Measurements from ENCODE around the gene MAN1A2.

Gene MAN1A2

GRCh38 chr1:117389779-117390178 is 22.5 kb downstream of the MAN1A2 start:
- DNase-seq (ENCODE audit: low spot score in 2 of 2) = no peak
- H3K36me3 Mint-ChIP-seq (ENCODE audit: insufficient read depth) = no peaks in the 10 kb centered on the region
- H3K27me3 Mint-ChIP-seq = no peaks in the 10 kb centered on the region
- no peak overlapping the region for H3K4me3 Mint-ChIP-seq
- H3K4me1 Mint-ChIP-seq = peaks cover 63% of the 10 kb centered on the region
- no peak overlapping the region for H3K27ac Mint-ChIP-seq (ENCODE audit: low read depth)
- ATAC-seq (replicated peaks; ENCODE audit: extremely low read depth, poor library complexity, severe bottlenecking) = no peak
- H3K9me3 Mint-ChIP-seq = no peaks in the 10 kb centered on the region

GRCh38 chr1:117392771-117393170 is 25.5 kb downstream of the MAN1A2 start:
- Mint-ChIP-seq H3K4me1 (peaks cover 45% of the 10 kb centered on the region), H3K27ac (ENCODE audit: low read depth) (no peak overlapping the region)
- ATAC-seq (replicated peaks; ENCODE audit: extremely low read depth, poor library complexity, severe bottlenecking) = no peak

GRCh38 chr1:117396074-117396473 is 28.8 kb downstream of the MAN1A2 start:
- no peak for DNase-seq (ENCODE audit: low spot score in 2 of 2)

More at GRCh38 chr1:117392771-117393170, 25.5 kb downstream of the MAN1A2 start:
- DNase-seq (ENCODE audit: low spot score in 2 of 2) = no peak
- H3K36me3 Mint-ChIP-seq (ENCODE audit: insufficient read depth) = no peaks in the 10 kb centered on the region
- H3K27me3 Mint-ChIP-seq = no peaks in the 10 kb centered on the region
- H3K9me3 Mint-ChIP-seq = no peaks in the 10 kb centered on the region
- no peak overlapping the region for H3K4me3 Mint-ChIP-seq

GRCh38 chr1:117396636-117397035 is 29.4 kb downstream of the MAN1A2 start:
- Mint-ChIP-seq H3K27ac (ENCODE audit: low read depth) (no peak overlapping the region), H3K4me3 (no peak overlapping the region), H3K27me3 (no peaks in the 10 kb centered on the region), H3K4me1 (peaks cover 65% of the 10 kb centered on the region), H3K36me3 (ENCODE audit: insufficient read depth) (no peaks in the 10 kb centered on the region), H3K9me3 (no peaks in the 10 kb centered on the region)
- DNase-seq (ENCODE audit: low spot score in 2 of 2) = no peak
- ATAC-seq (replicated peaks; ENCODE audit: extremely low read depth, poor library complexity, severe bottlenecking) = no peak

More at GRCh38 chr1:117396074-117396473, 28.8 kb downstream of the MAN1A2 start:
- peaks cover 68% of the 10 kb centered on the region for H3K4me1 Mint-ChIP-seq
- no peak overlapping the region for H3K27ac Mint-ChIP-seq (ENCODE audit: low read depth)
- H3K4me3 Mint-ChIP-seq = no peak overlapping the region
- H3K36me3 Mint-ChIP-seq (ENCODE audit: insufficient read depth) = no peaks in the 10 kb centered on the region
- no peaks in the 10 kb centered on the region for H3K9me3 Mint-ChIP-seq
- no peaks in the 10 kb centered on the region for H3K27me3 Mint-ChIP-seq
- no peak for ATAC-seq (replicated peaks; ENCODE audit: extremely low read depth, poor library complexity, severe bottlenecking)

- Mint-ChIP-seq H3K27ac (ENCODE audit: low read depth) (no peak overlapping the region), H3K4me1 (peaks cover 55% of the 10 kb centered on the region), H3K36me3 (ENCODE audit: insufficient read depth) (peaks cover 5% of the 10 kb centered on the region), H3K9me3 (no peaks in the 10 kb centered on the region), H3K27me3 (no peaks in the 10 kb centered on the region), H3K4me3 (no peak overlapping the region)
- ATAC-seq (replicated peaks; ENCODE audit: extremely low read depth, poor library complexity, severe bottlenecking) (no peak), DNase-seq (ENCODE audit: low spot score in 2 of 2) (no peak)
Measured at GRCh38 chr1:117398957-117399356, 31.7 kb downstream of the MAN1A2 start.

- Mint-ChIP-seq H3K27ac (ENCODE audit: low read depth) (no peak overlapping the region), H3K4me1 (peaks cover 45% of the 10 kb centered on the region), H3K27me3 (no peaks in the 10 kb centered on the region), H3K4me3 (no peak overlapping the region), H3K9me3 (no peaks in the 10 kb centered on the region), H3K36me3 (ENCODE audit: insufficient read depth) (peaks cover 9% of the 10 kb centered on the region)
- ATAC-seq (replicated peaks; ENCODE audit: extremely low read depth, poor library complexity, severe bottlenecking) = no peak
- DNase-seq (ENCODE audit: low spot score in 2 of 2) = no peak
Measured at GRCh38 chr1:117401761-117402160, 34.5 kb downstream of the MAN1A2 start.

GRCh38 chr1:117403597-117403996 is 36.3 kb downstream of the MAN1A2 start:
- Mint-ChIP-seq H3K4me3 (no peak overlapping the region), H3K36me3 (ENCODE audit: insufficient read depth) (peaks cover 14% of the 10 kb centered on the region), H3K27ac (ENCODE audit: low read depth) (no peak overlapping the region), H3K4me1 (peaks cover 47% of the 10 kb centered on the region), H3K9me3 (no peaks in the 10 kb centered on the region), H3K27me3 (no peaks in the 10 kb centered on the region)
- ATAC-seq (replicated peaks; ENCODE audit: extremely low read depth, poor library complexity, severe bottlenecking) (no peak), DNase-seq (ENCODE audit: low spot score in 2 of 2) (no peak)

- Mint-ChIP-seq H3K4me3 (no peak overlapping the region), H3K27ac (ENCODE audit: low read depth) (no peak overlapping the region)
- ATAC-seq (replicated peaks; ENCODE audit: extremely low read depth, poor library complexity, severe bottlenecking) = no peak
Measured at GRCh38 chr1:117405042-117405441, 37.8 kb downstream of the MAN1A2 start.

GRCh38 chr1:117412472-117412871 is 45.2 kb downstream of the MAN1A2 start:
- peaks cover 37% of the 10 kb centered on the region for H3K4me1 Mint-ChIP-seq
- H3K9me3 Mint-ChIP-seq = no peaks in the 10 kb centered on the region
- H3K4me3 Mint-ChIP-seq = no peak overlapping the region
- no peaks in the 10 kb centered on the region for H3K27me3 Mint-ChIP-seq
- ATAC-seq (replicated peaks; ENCODE audit: extremely low read depth, poor library complexity, severe bottlenecking) (no peak), DNase-seq (ENCODE audit: low spot score in 2 of 2) (no peak)
- H3K36me3 Mint-ChIP-seq (ENCODE audit: insufficient read depth) = peaks cover 22% of the 10 kb centered on the region
- H3K27ac Mint-ChIP-seq (ENCODE audit: low read depth) = no peak overlapping the region

More at GRCh38 chr1:117405042-117405441, 37.8 kb downstream of the MAN1A2 start:
- DNase-seq (ENCODE audit: low spot score in 2 of 2) = no peak
- Mint-ChIP-seq H3K27me3 (no peaks in the 10 kb centered on the region), H3K4me1 (peaks cover 39% of the 10 kb centered on the region), H3K36me3 (ENCODE audit: insufficient read depth) (peaks cover 23% of the 10 kb centered on the region), H3K9me3 (no peaks in the 10 kb centered on the region)

- Mint-ChIP-seq H3K27me3 (no peaks in the 10 kb centered on the region), H3K4me3 (no peak overlapping the region), H3K9me3 (no peaks in the 10 kb centered on the region), H3K36me3 (ENCODE audit: insufficient read depth) (peaks cover 18% of the 10 kb centered on the region), H3K4me1 (peaks cover 34% of the 10 kb centered on the region), H3K27ac (ENCODE audit: low read depth) (no peak overlapping the region)
- no peak for ATAC-seq (replicated peaks; ENCODE audit: extremely low read depth, poor library complexity, severe bottlenecking)
- DNase-seq (ENCODE audit: low spot score in 2 of 2) = no peak
Measured at GRCh38 chr1:117413412-117413811, 46.2 kb downstream of the MAN1A2 start.

GRCh38 chr1:117414943-117415342 is 47.7 kb downstream of the MAN1A2 start:
- Mint-ChIP-seq H3K4me3 (no peak overlapping the region), H3K36me3 (ENCODE audit: insufficient read depth) (peaks cover 8% of the 10 kb centered on the region), H3K4me1 (peaks cover 34% of the 10 kb centered on the region), H3K9me3 (no peaks in the 10 kb centered on the region), H3K27ac (ENCODE audit: low read depth) (no peak overlapping the region), H3K27me3 (no peaks in the 10 kb centered on the region)
- ATAC-seq (replicated peaks; ENCODE audit: extremely low read depth, poor library complexity, severe bottlenecking) (no peak), DNase-seq (ENCODE audit: low spot score in 2 of 2) (no peak)

- Mint-ChIP-seq H3K4me1 (peaks cover 39% of the 10 kb centered on the region), H3K27me3 (no peaks in the 10 kb centered on the region), H3K4me3 (no peak overlapping the region), H3K27ac (ENCODE audit: low read depth) (peak overlapping the region; percentile 2), H3K9me3 (no peaks in the 10 kb centered on the region), H3K36me3 (ENCODE audit: insufficient read depth) (peaks cover 6% of the 10 kb centered on the region)
- DNase-seq (ENCODE audit: low spot score in 2 of 2) (no peak), ATAC-seq (replicated peaks; ENCODE audit: extremely low read depth, poor library complexity, severe bottlenecking) (no peak)
Measured at GRCh38 chr1:117416004-117416403, 48.8 kb downstream of the MAN1A2 start.

GRCh38 chr1:117416546-117417125 is 49.4 kb downstream of the MAN1A2 start:
- Mint-ChIP-seq H3K27ac (ENCODE audit: low read depth) (peak overlapping the region; percentile 2), H3K27me3 (no peaks in the 10 kb centered on the region), H3K4me3 (no peak overlapping the region), H3K36me3 (ENCODE audit: insufficient read depth) (peaks cover 6% of the 10 kb centered on the region), H3K9me3 (no peaks in the 10 kb centered on the region), H3K4me1 (peaks cover 39% of the 10 kb centered on the region)
- DNase-seq (ENCODE audit: low spot score in 2 of 2) (no peak), ATAC-seq (replicated peaks; ENCODE audit: extremely low read depth, poor library complexity, severe bottlenecking) (no peak)
